Endothelial cell (in vitro differentiated cells): ENCODE results near the gene HRH2. TPM values are rescaled to one million over a fixed set of nuclear protein-coding genes. Genes with fewer than 3 reads are reported as not detected.

Source experiments
- DNase-seq: peaks from one replicate; pipeline ENCODE4 v3.0.0; 2021; ENCODE audit warnings: low spot score
- H3K27ac Mint-ChIP-seq: one replicate; pipeline ENCODE4 v1.8.0; 2021; ENCODE audit warnings: mixed read lengths, inconsistent platforms; ENCODE audit not compliant: unreplicated experiment
- H3K27me3 Mint-ChIP-seq: one replicate; pipeline ENCODE4 v1.8.0; 2021; ENCODE audit warnings: mild to moderate bottlenecking, moderate library complexity, mixed read lengths, inconsistent platforms; ENCODE audit not compliant: unreplicated experiment
- H3K36me3 Mint-ChIP-seq: one replicate; pipeline ENCODE4 v1.8.0; 2021; ENCODE audit warnings: mild to moderate bottlenecking, low read depth, mixed read lengths, inconsistent platforms; ENCODE audit not compliant: unreplicated experiment
- H3K4me1 Mint-ChIP-seq: one replicate; pipeline ENCODE4 v1.8.0; 2021; ENCODE audit warnings: mild to moderate bottlenecking, mixed read lengths, inconsistent platforms; ENCODE audit not compliant: unreplicated experiment
- H3K4me3 Mint-ChIP-seq: one replicate; pipeline ENCODE4 v1.8.0; 2021; ENCODE audit warnings: mild to moderate bottlenecking, mixed read lengths, inconsistent platforms; ENCODE audit not compliant: unreplicated experiment
- H3K9me3 Mint-ChIP-seq: one replicate; pipeline ENCODE4 v1.8.0; 2021; ENCODE audit warnings: mixed read lengths, inconsistent platforms; ENCODE audit not compliant: unreplicated experiment
- CTCF ChIP-seq: fragments of 200-600 bp; sonication (generic); IDR thresholded peaks from one replicate; pipeline ENCODE4 v1.5.0; 2021; ENCODE audit warnings: antibody characterized with exemption; ENCODE audit not compliant: unreplicated experiment
- total RNA-seq: library from RNA; stranded (reverse); fragmentation: NEBNext Ultra II Directional; extraction: Animal tissue kit (Norgen Biotek cat#: 25700); gene quantifications from one replicate; pipeline ENCODE4 v1.2.1, GENCODE V29; 2021; ENCODE audit not compliant: unreplicated experiment

The HRH2 gene
- total RNA-seq, 1 donor from 2014 or later: 0.41 TPM

- DNase-seq: no peak
- Mint-ChIP-seq H3K27ac (no peak overlapping the region), H3K36me3 (no peaks in the 10 kb centered on the region), H3K9me3 (no peaks in the 10 kb centered on the region), H3K4me3 (no peak overlapping the region), H3K27me3 (peaks cover 6% of the 10 kb centered on the region), H3K4me1 (no peaks in the 10 kb centered on the region)
- no peak for TF ChIP-seq CTCF
Measured at GRCh38 chr5:175686826-175687225, 29.0 kb downstream of the HRH2 start.

DNA sequence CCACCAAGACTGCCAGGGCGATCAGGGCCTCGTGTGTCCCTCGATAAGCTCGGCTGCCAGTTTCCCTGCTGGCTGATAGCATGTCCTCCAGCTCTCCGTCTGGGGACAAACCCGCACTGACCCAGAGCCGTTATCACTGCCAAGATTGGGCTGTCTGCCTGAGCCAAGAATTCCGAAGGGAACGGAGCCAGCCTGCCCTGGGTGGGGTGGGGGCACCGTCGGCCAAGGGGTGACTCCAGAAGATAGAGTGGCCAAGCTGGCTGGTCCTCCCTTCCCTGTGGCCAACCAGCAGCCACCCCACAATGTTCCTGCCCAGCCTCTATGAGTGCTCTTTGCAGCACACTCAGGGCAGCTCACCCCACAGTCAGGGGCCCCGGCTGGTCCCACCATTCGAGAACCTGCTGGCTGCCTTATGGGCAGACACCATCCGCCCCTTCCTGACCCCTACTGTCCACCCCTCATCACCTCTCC lies 29.4 kb downstream of the HRH2 start:
- Mint-ChIP-seq H3K4me3 (no peak overlapping the region), H3K4me1 (no peaks in the 10 kb centered on the region), H3K27me3 (peaks cover 6% of the 10 kb centered on the region), H3K36me3 (no peaks in the 10 kb centered on the region), H3K9me3 (no peaks in the 10 kb centered on the region), H3K27ac (no peak overlapping the region)
- no peak for DNase-seq
- no peak for TF ChIP-seq CTCF

DNA sequence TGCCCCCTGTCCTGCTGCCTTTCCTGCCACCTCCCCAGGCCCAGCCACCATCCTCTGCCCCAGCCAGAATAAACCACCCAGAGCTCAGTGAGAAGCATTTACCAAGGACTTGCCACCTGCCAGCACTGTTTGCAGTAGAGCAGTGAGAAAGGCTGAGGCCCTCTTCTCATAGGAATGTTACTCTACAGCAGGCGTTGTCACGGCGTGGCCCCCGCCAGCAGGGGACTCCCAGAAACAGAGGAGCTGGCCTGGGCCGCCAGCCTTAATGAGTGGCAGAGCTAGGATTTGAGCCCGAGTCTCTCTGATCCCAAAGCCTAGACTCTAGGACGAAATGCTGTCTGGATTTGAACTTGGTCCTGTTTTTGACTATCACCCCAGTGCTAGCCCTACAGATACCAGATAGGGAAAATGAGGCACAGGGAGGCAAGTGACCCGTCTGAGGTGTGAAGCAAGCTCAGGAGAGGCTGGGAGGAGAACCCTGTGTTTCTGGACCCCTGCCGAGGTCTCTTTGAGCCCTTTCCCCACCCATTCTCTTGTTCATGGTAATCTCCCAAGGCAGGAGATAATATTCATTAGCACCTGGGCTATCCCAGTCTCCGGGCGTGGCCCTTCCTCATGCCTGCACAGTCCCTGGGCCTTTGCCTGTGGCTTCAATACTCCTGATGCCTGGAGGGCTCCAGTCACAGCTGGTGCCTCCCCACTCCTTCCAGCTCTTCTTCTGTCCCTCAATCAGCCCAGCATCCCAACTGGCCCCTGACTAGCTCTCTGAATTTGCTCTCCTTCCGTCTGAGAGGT lies 30.7 kb downstream of the HRH2 start:
- no peaks in the 10 kb centered on the region for H3K36me3 Mint-ChIP-seq
- H3K4me1 Mint-ChIP-seq: no peaks in the 10 kb centered on the region
- no peak overlapping the region for H3K4me3 Mint-ChIP-seq
- no peaks in the 10 kb centered on the region for H3K9me3 Mint-ChIP-seq
- no peak for DNase-seq
- peaks cover 10% of the 10 kb centered on the region for H3K27me3 Mint-ChIP-seq
- TF ChIP-seq CTCF: no peak
- H3K27ac Mint-ChIP-seq: no peak overlapping the region

DNA sequence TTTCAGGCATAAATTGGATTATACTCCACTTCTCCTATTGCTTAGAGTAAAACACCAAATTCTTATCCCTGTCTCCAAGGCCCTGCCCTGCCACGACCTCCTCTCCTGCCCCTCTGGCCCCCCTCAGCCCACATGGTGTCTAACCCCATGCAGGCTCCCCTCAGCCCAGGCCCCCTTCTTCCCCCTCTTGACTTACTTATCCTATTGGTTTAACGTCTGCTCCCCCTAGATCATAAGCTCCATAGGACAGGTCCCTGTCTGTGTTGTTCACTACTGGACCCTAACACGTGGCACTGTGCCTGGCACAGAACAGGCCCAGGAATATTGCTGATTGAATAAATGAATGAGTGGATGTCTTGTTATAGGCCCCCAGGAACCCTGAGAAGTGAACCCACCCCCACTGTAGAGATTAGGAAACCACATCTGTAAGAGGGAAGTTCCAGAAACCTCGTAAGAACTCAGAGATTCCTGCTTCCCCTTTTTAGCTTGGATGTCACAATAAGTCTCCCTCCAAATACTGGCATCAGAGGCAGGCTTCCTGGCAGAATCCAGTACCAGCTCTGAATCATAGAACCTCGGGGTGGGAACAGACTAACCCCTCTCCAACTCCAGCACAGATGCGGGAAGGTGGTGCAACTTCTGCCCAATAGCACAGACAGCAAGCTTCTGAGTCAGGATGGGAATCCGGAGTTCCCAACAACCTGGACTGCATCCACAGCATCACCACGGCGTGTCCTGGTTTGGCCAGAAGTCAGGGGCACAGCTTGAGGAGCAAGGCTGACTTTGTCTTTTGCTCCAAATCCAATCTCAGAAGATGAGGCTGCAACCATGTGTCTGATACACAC lies 31.5 kb downstream of the HRH2 start:
- no peak for TF ChIP-seq CTCF
- Mint-ChIP-seq H3K4me1 (no peaks in the 10 kb centered on the region), H3K36me3 (no peaks in the 10 kb centered on the region), H3K4me3 (no peak overlapping the region), H3K27me3 (peaks cover 10% of the 10 kb centered on the region), H3K9me3 (no peaks in the 10 kb centered on the region), H3K27ac (no peak overlapping the region)
- DNase-seq: no peak
